HFFc6 (cell line): ENCODE measurements around the gene IL20RB. TPM values are rescaled to one million over a fixed set of nuclear protein-coding genes. Genes with fewer than 3 reads are reported as not detected.

Experiments
- DNase-seq: peaks from one replicate; pipeline ENCODE4 v3.0.0-alpha.2; 2018
- H3K27ac Mint-ChIP-seq: 2 replicates; pipeline ENCODE4 v1.8.0; 2020; ENCODE audit warnings: mild to moderate bottlenecking, mixed read lengths
- H3K27me3 Mint-ChIP-seq: 2 replicates; pipeline ENCODE4 v1.8.0; 2021; ENCODE audit warnings: mild to moderate bottlenecking, moderate library complexity, mixed read lengths; ENCODE audit not compliant: insufficient read depth
- H3K36me3 Mint-ChIP-seq: 2 replicates; pipeline ENCODE4 v1.8.0; 2021; ENCODE audit warnings: low read depth, mixed read lengths
- H3K4me1 Mint-ChIP-seq: 2 replicates; pipeline ENCODE4 v1.8.0; 2020; ENCODE audit warnings: low read depth, mixed read lengths
- H3K4me3 Mint-ChIP-seq: 2 replicates; pipeline ENCODE4 v1.8.0; 2020; ENCODE audit warnings: mild to moderate bottlenecking, moderate library complexity, mixed read lengths
- H3K9me3 Mint-ChIP-seq: 2 replicates; pipeline ENCODE4 v1.8.0; 2020; ENCODE audit warnings: mild to moderate bottlenecking, mixed read lengths
- CTCF ChIP-seq: fragments of 200-600 bp; sonication (generic); IDR thresholded peaks from 2 replicates; pipeline ENCODE4 v1.5.0; 2021; ENCODE audit warnings: antibody characterized with exemption, mild to moderate bottlenecking
- total RNA-seq, 6 experiments: library from RNA; stranded (reverse); fragmentation: NEBNext Ultra II Directional; extraction: Animal tissue kit (Norgen Biotek cat#: 25700); gene quantifications; 2 replicates in 1 of 6; 3 replicates in 5 of 6; pipeline ENCODE4 v1.2.3, GENCODE V29; 2021

The IL20RB gene
- total RNA-seq, 6 experiments from 2014 or later = 0.51 to 1.5 (median 0.82) TPM

- no peak for DNase-seq
- no peak overlapping the region for H3K4me3 Mint-ChIP-seq
- H3K4me1 Mint-ChIP-seq = peaks cover 76% of the 10 kb centered on the region
- no peak for TF ChIP-seq CTCF
- no peaks in the 10 kb centered on the region for H3K9me3 Mint-ChIP-seq
- H3K27ac Mint-ChIP-seq = no peak overlapping the region
- H3K27me3 Mint-ChIP-seq = no peaks in the 10 kb centered on the region; the same call in 1 of the 2 replicates
- peaks cover 4% of the 10 kb centered on the region; the same call in 1 of the 2 replicates for H3K36me3 Mint-ChIP-seq
Measured at GRCh38 chr3:136954251-136954650, 3.5 kb upstream of the IL20RB start.

GRCh38 chr3:136954980-136955780 is 2.6 kb upstream of the IL20RB start:
- no peaks in the 10 kb centered on the region; the same call in 1 of the 2 replicates for H3K27me3 Mint-ChIP-seq
- TF ChIP-seq CTCF = no peak
- H3K4me3 Mint-ChIP-seq = peak overlapping the region; percentile 54
- H3K36me3 Mint-ChIP-seq = peaks cover 9% of the 10 kb centered on the region; the same call in 1 of the 2 replicates
- DNase-seq = no peak
- H3K9me3 Mint-ChIP-seq = no peaks in the 10 kb centered on the region
- H3K27ac Mint-ChIP-seq = peak overlapping the region; percentile 77
- peaks cover 85% of the 10 kb centered on the region for H3K4me1 Mint-ChIP-seq

GRCh38 chr3:136955813-136956212 is 2.0 kb upstream of the IL20RB start:
- H3K9me3 Mint-ChIP-seq = no peaks in the 10 kb centered on the region
- peaks cover 92% of the 10 kb centered on the region for H3K4me1 Mint-ChIP-seq
- peaks cover 9% of the 10 kb centered on the region; the same call in 1 of the 2 replicates for H3K36me3 Mint-ChIP-seq
- DNase-seq = peak; percentile 89
- peak overlapping the region; percentile 54 for H3K4me3 Mint-ChIP-seq
- peak overlapping the region; percentile 77 for H3K27ac Mint-ChIP-seq
- no peak for TF ChIP-seq CTCF
- no peaks in the 10 kb centered on the region; the same call in 1 of the 2 replicates for H3K27me3 Mint-ChIP-seq

GRCh38 chr3:136956971-136957370 is 812 bp upstream of the IL20RB start:
- H3K27me3 Mint-ChIP-seq = no peaks in the 10 kb centered on the region; the same call in 1 of the 2 replicates
- H3K4me1 Mint-ChIP-seq = peaks cover 94% of the 10 kb centered on the region
- H3K36me3 Mint-ChIP-seq = peaks cover 9% of the 10 kb centered on the region; the same call in 1 of the 2 replicates
- H3K4me3 Mint-ChIP-seq = peak overlapping the region; percentile 13; the same call in 1 of the 2 replicates
- no peak for TF ChIP-seq CTCF
- peak overlapping the region; percentile 77 for H3K27ac Mint-ChIP-seq
- no peaks in the 10 kb centered on the region for H3K9me3 Mint-ChIP-seq
- no peak for DNase-seq

GRCh38 chr3:136958939-136959338 is 1.2 kb downstream of the IL20RB start:
- Mint-ChIP-seq H3K4me3 (no peak overlapping the region), H3K4me1 (peaks cover 79% of the 10 kb centered on the region), H3K36me3 (peaks cover 9% of the 10 kb centered on the region; the same call in 1 of the 2 replicates), H3K27ac (no peak overlapping the region; the same call in 1 of the 2 replicates), H3K9me3 (no peaks in the 10 kb centered on the region), H3K27me3 (no peaks in the 10 kb centered on the region; the same call in 1 of the 2 replicates)
- no peak for TF ChIP-seq CTCF
- no peak for DNase-seq
